ENCODE results near the gene HSF2BP. TPM values are rescaled to one million over a fixed set of nuclear protein-coding genes. Genes with fewer than 3 reads are reported as not detected.
"Not testable (repeated sequence)": the region's sequence is repeated elsewhere in the genome, so short reads cannot be mapped to it uniquely, and the experiment has no call there.

The HSF2BP gene
- polyA plus RNA-seq, 5 donors: 1.1 to 1.5 (median 1.2) TPM

GRCh38 chr21:43598416-43599120 is 60.7 kb downstream of the HSF2BP start:
- no peak for DNase-seq

GRCh38 chr21:43597540-43598250 is 61.6 kb downstream of the HSF2BP start:
- DNase-seq: no peak

GRCh38 chr21:43597052-43597451 is 62.2 kb downstream of the HSF2BP start:
- no peak for DNase-seq

DNA sequence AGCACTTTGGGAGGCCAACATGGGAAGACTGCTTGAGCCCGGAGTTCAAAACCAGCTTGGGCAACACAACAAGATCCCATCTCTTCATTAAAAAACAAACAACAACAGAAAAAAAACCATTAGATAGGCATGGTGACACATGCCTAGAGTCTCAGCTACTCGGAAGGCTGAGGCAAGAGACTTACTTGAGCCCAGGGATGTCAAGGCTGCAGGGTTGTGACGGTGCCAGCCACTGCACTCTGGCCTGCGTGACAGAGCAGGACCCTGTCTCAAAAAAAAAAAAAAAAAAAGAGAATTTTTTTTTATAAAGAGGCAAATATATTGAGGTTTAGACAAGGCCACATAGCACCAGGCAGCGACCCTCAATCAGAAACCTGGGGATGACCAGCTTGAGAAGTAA is 62.7 kb downstream of the HSF2BP start:
- DNase-seq: no peak

- DNase-seq: not testable (repeated sequence)
Measured at GRCh38 chr21:43595769-43596168, 63.5 kb downstream of the HSF2BP start.

GRCh38 chr21:43593078-43593477 is 66.2 kb downstream of the HSF2BP start:
- no peak for DNase-seq

DNA sequence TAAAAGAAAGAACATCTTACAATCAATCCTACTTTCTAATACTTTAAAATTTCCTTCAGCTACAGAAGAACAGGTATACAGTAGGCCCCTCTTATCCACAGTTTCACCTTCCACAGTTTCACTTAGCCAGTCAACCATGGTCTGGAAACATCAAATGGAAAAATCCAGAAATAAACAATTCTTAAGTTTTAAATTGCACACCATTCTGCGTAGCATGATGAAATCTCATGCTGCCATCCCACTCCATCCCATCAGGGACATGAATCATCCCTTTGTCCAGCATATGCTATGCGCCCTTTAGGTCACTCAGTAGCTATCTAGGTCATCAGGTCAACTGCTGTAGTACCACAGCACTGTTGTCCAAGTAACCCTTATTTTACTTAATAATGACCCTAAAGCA is 67.7 kb downstream of the HSF2BP start:
- no peak for DNase-seq

- DNase-seq: no peak
Measured at GRCh38 chr21:43590194-43590593, 69.1 kb downstream of the HSF2BP start.

DNA sequence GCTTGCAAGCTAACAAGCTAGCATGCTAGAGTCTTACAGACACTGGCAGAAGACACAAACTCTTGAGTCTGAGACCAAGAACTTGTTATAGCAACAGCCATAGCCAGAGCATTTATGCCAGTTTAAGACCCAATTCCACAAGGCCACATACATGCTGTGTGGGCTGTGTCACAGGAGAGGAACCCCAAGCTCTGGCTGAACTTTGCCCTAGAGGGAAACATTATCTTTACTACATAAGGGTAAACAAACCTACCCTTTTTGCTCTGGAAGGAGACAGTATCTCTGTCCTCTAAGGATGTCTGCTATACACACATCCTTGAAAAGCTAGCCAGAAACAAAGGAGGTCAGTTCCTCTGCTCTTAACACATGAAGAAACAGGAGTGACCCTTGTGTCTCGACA is 70.3 kb downstream of the HSF2BP start:
- DNase-seq: no peak

DNA sequence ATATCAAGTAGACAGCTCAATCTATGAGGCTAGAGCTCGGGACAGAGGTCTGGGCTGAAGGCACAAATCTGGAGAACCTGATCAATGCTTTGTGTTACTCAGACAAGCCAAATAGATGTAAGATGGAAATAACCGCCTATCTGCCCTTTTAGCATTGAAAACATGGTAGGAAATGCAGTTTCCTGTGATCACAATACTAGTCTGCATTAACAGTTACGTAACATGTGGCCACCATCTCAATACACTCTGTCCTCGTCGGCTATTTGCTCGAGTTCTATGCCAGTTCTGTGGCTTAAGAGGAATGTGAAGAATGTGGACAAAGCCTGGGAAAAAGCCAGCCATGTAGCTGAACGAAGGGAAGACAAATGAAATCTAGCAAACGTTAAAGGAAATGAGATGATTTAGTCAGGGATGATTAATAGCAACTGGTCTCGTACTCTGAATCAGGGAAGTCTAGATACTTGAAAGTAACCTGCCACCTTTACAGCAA is 73.3 kb downstream of the HSF2BP start:
- peak; percentile 83 to 87 for DNase-seq

- no peak for DNase-seq
Measured at GRCh38 chr21:43585514-43585913, 73.8 kb downstream of the HSF2BP start.

- DNase-seq: no peak
Measured at GRCh38 chr21:43581453-43581852, 77.8 kb downstream of the HSF2BP start.

GRCh38 chr21:43578677-43579303 is 80.5 kb downstream of the HSF2BP start:
- peak in 1 of 2 donors; percentile 49 for DNase-seq

- peak; percentile 42 to 44 for DNase-seq
Measured at GRCh38 chr21:43575473-43575844, 83.8 kb downstream of the HSF2BP start.

GRCh38 chr21:43574741-43575472 is 84.4 kb downstream of the HSF2BP start:
- no peak for DNase-seq

- no peak for DNase-seq
Measured at GRCh38 chr21:43573921-43574320, 85.4 kb downstream of the HSF2BP start.

GRCh38 chr21:43572446-43572845 is 86.8 kb downstream of the HSF2BP start:
- DNase-seq: no peak

- no peak for DNase-seq
Measured at GRCh38 chr21:43571976-43572375, 87.3 kb downstream of the HSF2BP start.

GRCh38 chr21:43570195-43570594 is 89.1 kb downstream of the HSF2BP start:
- not testable (repeated sequence) for DNase-seq

DNA sequence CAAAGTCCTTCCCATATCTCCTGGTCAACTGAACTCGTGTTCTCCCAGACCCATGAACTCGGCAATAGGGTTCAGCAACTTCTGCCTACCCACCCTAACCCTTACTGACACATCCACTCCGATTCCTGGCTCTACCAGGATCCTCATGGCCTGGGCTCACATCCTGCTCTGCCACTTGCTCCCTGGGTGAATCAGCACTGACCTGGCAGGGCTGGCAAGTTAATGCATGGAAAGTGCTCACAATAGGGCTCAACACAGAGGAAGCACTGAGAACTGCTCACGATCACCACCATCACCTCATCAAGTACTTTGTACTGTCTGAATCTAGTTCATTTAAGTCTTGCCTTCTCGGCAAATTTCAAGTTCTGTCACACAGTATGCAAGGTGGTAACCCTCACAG is 96.8 kb downstream of the HSF2BP start:
- not testable (repeated sequence) for DNase-seq

- not testable (repeated sequence) for DNase-seq
Measured at GRCh38 chr21:43540561-43540960, 118.7 kb downstream of the HSF2BP start.

- not testable (repeated sequence) for DNase-seq
Measured at GRCh38 chr21:43522495-43523131, 136.7 kb downstream of the HSF2BP start.

All from right lung (tissue), 5 donors.